ENCODE measurements around the gene CFAP157. TPM values are rescaled to one million over a fixed set of nuclear protein-coding genes. Genes with fewer than 3 reads are reported as not detected.

CFAP157 gene
- total and polyA plus RNA-seq, 2 of the 13 experiments (the other 11 are each of a cell fraction or from before 2014, with no cell fraction given), result 0.07 TPM; not detected in 1

DNA sequence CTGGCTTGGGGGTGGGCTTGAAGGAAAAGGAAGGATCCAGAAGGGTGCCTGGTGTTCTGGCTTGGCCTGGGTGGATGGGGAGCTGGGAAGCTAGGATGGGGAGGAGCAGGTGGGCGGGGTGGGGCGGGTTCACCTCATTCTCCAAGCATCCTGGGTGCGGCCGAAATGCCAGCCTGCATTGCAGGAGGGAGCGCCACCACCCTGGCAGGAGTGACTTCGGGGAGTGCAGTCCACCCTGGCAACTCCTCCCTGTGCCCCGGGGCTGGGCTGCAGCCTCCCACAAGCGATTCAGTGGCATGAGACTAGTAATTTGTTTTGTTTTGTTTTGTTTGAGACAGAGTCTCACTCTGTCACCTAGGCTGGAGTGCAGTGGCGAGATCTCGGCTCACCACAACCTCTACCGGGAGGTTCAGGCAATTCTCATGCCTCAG, 14.6 kb downstream of the CFAP157 start:
- no peaks in the 10 kb centered on the region for H3K36me3 ChIP-seq (replicated peaks in 1 of 2; ENCODE audit: control insufficient read depth in 1 of 2, insufficient read depth in 2 of 2, low read length in 2 of 2)
- H3K4me3 ChIP-seq (replicated peaks in 1 of 3; ENCODE audit: insufficient read depth in 1 of 3, low read depth in 2 of 3, low read length in 3 of 3), result no peak overlapping the region
- TF ChIP-seq HIVEP1 (CRISPR knock-in tag; IDR thresholded peaks at IDR 0.05) (no peak), SP140L (CRISPR knock-in tag; IDR thresholded peaks at IDR 0.05; ENCODE audit: borderline replicate concordance) (no peak), ZNF101 (CRISPR knock-in tag; IDR thresholded peaks at IDR 0.05; ENCODE audit: borderline replicate concordance, low read depth) (no peak), CENPX (CRISPR knock-in tag; IDR thresholded peaks at IDR 0.05) (no peak), ZBTB8A (CRISPR knock-in tag; IDR thresholded peaks at IDR 0.05; ENCODE audit: borderline replicate concordance, low read depth) (no peak), NFRKB (IDR thresholded peaks at IDR 0.05) (no peak), JARID2 (CRISPR knock-in tag; IDR thresholded peaks at IDR 0.05; ENCODE audit: insufficient replicate concordance) (no peak), NFIC (IDR thresholded peaks at IDR 0.05; ENCODE audit: low read length) (no peak)
- TF ChIP-seq, protein P1, sequence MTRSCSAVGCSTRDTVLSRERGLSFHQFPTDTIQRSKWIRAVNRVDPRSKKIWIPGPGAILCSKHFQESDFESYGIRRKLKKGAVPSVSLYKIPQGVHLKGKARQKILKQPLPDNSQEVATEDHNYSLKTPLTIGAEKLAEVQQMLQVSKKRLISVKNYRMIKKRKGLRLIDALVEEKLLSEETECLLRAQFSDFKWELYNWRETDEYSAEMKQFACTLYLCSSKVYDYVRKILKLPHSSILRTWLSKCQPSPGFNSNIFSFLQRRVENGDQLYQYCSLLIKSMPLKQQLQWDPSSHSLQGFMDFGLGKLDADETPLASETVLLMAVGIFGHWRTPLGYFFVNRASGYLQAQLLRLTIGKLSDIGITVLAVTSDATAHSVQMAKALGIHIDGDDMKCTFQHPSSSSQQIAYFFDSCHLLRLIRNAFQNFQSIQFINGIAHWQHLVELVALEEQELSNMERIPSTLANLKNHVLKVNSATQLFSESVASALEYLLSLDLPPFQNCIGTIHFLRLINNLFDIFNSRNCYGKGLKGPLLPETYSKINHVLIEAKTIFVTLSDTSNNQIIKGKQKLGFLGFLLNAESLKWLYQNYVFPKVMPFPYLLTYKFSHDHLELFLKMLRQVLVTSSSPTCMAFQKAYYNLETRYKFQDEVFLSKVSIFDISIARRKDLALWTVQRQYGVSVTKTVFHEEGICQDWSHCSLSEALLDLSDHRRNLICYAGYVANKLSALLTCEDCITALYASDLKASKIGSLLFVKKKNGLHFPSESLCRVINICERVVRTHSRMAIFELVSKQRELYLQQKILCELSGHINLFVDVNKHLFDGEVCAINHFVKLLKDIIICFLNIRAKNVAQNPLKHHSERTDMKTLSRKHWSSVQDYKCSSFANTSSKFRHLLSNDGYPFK (CRISPR knock-in tag; IDR thresholded peaks at IDR 0.05; ENCODE audit: borderline replicate concordance), result no peak
- H3K9me3 ChIP-seq (ENCODE audit: low read length), result no peaks in the 10 kb centered on the region
- DNase-seq (ENCODE audit: low spot score) (no peak), FAIRE-seq (no peak), ATAC-seq (no peak)
- ChIA-PET POLR2A (interaction anchor here (0.7 kb wide), 1 partner anchor 18 kb away, joined by 3 read pairs; no protein-coding TSS in a partner anchor), CTCF (ENCODE audit: low intra/inter-chr PET ratio, low total read pairs) (no interaction called here)
- intact Hi-C loops (cut with micrococcal nuclease; ENCODE audit: unreplicated experiment), result loop anchor here (10.0 kb wide), 1 partner anchor 217 kb away; no protein-coding TSS in a partner anchor
- peaks cover 20% of the 10 kb centered on the region for H3K4me1 ChIP-seq (ENCODE audit: insufficient read depth, low read length)
- in situ Hi-C loops (cut with HindIII; ENCODE audit: extremely low pct_ligation_motif_present, low pct_unique_long_range_greater_than_20kb), result no loop called here
- H2AFZ ChIP-seq (ENCODE audit: low read length), result no peak overlapping the region
- H3K27me3 ChIP-seq (ENCODE audit: control insufficient read depth in 1 of 2, insufficient read depth in 2 of 2, low read length in 2 of 2), result peaks cover 0 to 6% of the 10 kb centered on the region in 2 experiments; a peak in 2 of 5 replicates
- H3K27ac ChIP-seq (ENCODE audit: extremely low read length, insufficient read depth, low read length), result no peak overlapping the region
- no TSS peak for BruUV-seq (replicated peaks)
- H3K9ac ChIP-seq (ENCODE audit: insufficient read depth, low read depth, low read length), result no peak overlapping the region
- no peak overlapping the region for H3K4me2 ChIP-seq (ENCODE audit: low read depth, low read length)
- 19% methylated on average over 4 of the region's 11 CpGs for WGBS (ENCODE audit: low lambda C conversion rate)
- H4K20me1 ChIP-seq (ENCODE audit: insufficient read depth, low read length), result no peaks in the 10 kb centered on the region
- H3K79me2 ChIP-seq (ENCODE audit: insufficient read depth, low read length), result no peaks in the 10 kb centered on the region
